ENCODE measurements around the gene TFEB. TPM values are rescaled to one million over a fixed set of nuclear protein-coding genes. Genes with fewer than 3 reads are reported as not detected.
A peak's percentile ranks its signal among the peaks of the same experiment; 100 is the strongest.

Gene TFEB
- total RNA-seq (2022) (4.4 and 6.6 TPM in 2 replicates), Bru-seq, nascent RNA (percentile 36 among the genes with signal in this experiment), BruChase-seq, experiment 1, labeled RNA remaining after a 6-hour chase (percentile 37 among the genes with signal in this experiment), BruChase-seq, experiment 2, labeled RNA remaining after a 2-hour chase (percentile 39 among the genes with signal in this experiment)
- long read RNA-seq, partial matches to known transcripts = 1 of 3 reads
- long read RNA-seq, other reads (novel, unspliced or antisense) = 0 of 3 reads

DNA sequence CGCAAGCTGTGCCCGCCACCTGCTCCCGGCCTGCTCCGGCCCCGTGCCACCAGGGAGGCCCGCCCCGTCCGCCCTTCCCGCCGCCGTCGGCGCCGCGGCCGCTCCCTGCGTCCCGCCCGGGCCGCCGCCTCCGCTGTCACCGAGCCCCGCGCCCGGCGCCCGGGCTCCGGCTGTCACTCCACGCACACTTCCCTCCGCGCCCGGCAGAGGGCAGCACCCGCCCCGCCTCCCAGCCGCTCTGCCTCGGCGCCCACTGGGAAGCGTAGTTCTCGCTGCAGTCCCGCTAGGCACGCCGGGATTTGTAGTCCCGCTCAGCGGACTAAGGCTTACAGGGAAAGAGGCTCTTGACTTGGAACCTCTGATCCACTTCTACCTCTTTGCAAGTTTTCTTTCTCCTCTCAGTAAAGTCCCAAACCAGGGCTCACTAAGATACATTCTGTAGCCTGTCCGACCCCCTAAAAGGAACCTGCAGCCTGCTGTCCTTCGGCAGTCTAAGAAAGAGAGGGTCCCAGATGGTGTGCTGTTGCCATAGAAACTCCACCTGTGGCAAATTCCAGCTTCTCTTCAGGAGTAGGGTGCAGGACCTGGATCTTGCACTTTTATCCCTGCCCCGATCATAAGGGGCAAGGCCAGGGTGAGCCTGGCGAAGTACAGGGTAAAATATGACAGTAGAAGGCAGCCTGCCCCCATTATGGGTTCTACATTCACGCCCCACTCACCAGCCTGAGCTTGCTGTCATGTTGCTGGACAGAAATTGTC, at the start of gene TFEB:
Gene TFEB, minus strand, starts transcription at position 182 of the 759 bp plus-strand sequence. CDS start 44,395 bp downstream, outside the sequence.
- peaks cover 24% of the 10 kb centered on the region for H3K36me3 Mint-ChIP-seq (ENCODE audit: insufficient read depth, unreplicated experiment)
- H3K4me1 Mint-ChIP-seq (ENCODE audit: low read depth, unreplicated experiment) = peaks cover 15% of the 10 kb centered on the region
- intact Hi-C loops (cut with micrococcal nuclease; ENCODE audit: unreplicated experiment) = loop anchor here (2.0 kb wide), 1 partner anchor 41 kb away; no protein-coding TSS in a partner anchor
- CTCF ChIA-PET = interaction anchor here (0.6 to 3.5 kb wide), 3 partner anchors 22 to 659 kb away, joined by 3 to 22 read pairs (median 8); no protein-coding TSS in a partner anchor
- peak within 1 kb of the TSS; percentile 76 for H3K4me3 Mint-ChIP-seq (ENCODE audit: low read depth, unreplicated experiment)
- no peak within 1 kb of the TSS for H3K27ac Mint-ChIP-seq (ENCODE audit: unreplicated experiment)
- peak; percentile 98 for DNase-seq
- H3K27me3 Mint-ChIP-seq (ENCODE audit: unreplicated experiment) = no peaks in the 10 kb centered on the region
- H3K9me3 Mint-ChIP-seq (ENCODE audit: low read depth, unreplicated experiment) = no peaks in the 10 kb centered on the region
- TF ChIP-seq, protein P1, sequence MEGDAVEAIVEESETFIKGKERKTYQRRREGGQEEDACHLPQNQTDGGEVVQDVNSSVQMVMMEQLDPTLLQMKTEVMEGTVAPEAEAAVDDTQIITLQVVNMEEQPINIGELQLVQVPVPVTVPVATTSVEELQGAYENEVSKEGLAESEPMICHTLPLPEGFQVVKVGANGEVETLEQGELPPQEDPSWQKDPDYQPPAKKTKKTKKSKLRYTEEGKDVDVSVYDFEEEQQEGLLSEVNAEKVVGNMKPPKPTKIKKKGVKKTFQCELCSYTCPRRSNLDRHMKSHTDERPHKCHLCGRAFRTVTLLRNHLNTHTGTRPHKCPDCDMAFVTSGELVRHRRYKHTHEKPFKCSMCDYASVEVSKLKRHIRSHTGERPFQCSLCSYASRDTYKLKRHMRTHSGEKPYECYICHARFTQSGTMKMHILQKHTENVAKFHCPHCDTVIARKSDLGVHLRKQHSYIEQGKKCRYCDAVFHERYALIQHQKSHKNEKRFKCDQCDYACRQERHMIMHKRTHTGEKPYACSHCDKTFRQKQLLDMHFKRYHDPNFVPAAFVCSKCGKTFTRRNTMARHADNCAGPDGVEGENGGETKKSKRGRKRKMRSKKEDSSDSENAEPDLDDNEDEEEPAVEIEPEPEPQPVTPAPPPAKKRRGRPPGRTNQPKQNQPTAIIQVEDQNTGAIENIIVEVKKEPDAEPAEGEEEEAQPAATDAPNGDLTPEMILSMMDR (IDR thresholded peaks at IDR 0.05; ENCODE audit: unreplicated experiment) = peak; percentile 95
- BruUV-seq (replicated peaks) = no TSS peak

DNA sequence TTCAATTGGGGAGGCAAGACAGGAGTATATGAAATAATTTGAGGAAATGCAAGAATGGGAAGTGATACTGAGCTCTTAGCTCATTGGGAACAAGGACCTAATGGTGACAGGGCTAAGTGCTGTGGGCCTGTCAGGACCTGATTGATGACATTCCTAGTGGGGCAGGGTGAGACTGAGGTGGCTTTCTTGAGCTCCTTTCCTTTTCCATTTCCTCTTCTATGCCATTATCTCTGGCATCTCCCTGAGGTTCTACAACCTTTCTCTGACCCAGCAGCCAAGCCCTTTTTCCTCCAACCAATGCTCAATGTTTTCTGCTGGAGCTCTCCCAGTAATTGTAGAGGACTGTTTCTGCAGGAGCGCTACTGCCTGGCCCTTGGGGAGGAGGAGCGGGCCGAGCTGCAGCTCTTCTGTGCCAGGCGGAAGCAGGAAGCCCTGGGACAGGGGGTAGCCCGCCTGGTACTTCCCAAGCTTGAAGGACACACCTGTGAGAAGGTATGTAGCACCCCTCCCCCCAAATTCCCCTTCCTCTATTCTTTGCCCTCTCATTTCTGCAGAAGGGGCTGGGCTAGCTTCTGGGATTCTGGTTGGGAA, 49.3 kb upstream of the TFEB start:
- intact Hi-C loops (cut with micrococcal nuclease; ENCODE audit: unreplicated experiment) = loop anchor here (10.0 kb wide), 1 partner anchor 430 kb away; the partner anchor contains the start of gene MRPS10
- peaks cover 60% of the 10 kb centered on the region for H3K36me3 Mint-ChIP-seq (ENCODE audit: insufficient read depth, unreplicated experiment)
- H3K9me3 Mint-ChIP-seq (ENCODE audit: low read depth, unreplicated experiment) = no peaks in the 10 kb centered on the region
- DNase-seq = peak; percentile 33
- H3K27me3 Mint-ChIP-seq (ENCODE audit: unreplicated experiment) = no peaks in the 10 kb centered on the region
- TF ChIP-seq, protein P1 (IDR thresholded peaks at IDR 0.05; ENCODE audit: unreplicated experiment) = no peak
- CTCF ChIA-PET = interaction anchor here (0.5 to 1.8 kb wide), 10 partner anchors 40 to 427 kb away, joined by 3 to 5 read pairs (median 4); partner anchors contain the start of genes BYSL and MED20
- no TSS peak for BruUV-seq (replicated peaks)
- H3K4me3 Mint-ChIP-seq (ENCODE audit: low read depth, unreplicated experiment) = peak overlapping the region; percentile 12
- no peak overlapping the region for H3K27ac Mint-ChIP-seq (ENCODE audit: unreplicated experiment)
- peaks cover 49% of the 10 kb centered on the region for H3K4me1 Mint-ChIP-seq (ENCODE audit: low read depth, unreplicated experiment)

DNA sequence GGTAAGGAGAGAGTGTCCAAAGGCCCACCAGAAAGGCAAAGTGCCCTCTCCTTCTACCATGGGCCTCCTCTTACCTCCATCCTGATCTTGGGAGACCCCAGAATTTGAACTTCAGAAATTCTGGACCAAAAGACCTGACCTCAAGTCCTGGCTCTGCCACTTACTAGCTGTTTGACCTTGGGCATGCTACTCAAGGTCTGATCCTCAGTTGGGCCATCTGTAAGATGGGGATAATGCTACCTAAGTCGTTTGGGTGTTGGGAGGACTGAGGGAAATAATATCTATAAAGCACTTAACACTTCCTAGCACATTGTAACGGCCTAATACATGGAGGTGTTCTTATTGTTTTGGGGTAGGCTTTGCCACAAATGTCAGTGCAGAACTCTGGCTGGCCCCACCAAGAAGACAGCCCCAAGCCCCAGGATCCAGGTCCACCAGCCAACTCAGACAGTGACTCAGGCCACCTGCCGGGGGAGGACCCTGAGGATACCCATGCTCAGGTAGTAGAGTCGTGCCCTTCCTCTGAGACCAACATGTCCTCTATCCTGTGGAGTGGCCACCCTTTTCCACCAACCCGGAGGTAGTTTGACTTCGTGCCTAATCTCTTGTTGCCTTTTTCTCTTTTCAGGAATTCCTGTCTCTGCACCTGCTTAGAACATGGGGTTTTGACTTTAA, 47.8 kb upstream of the TFEB start:
- H3K4me1 Mint-ChIP-seq (ENCODE audit: low read depth, unreplicated experiment) = peaks cover 41% of the 10 kb centered on the region
- TF ChIP-seq, protein P1 (IDR thresholded peaks at IDR 0.05; ENCODE audit: unreplicated experiment) = no peak
- DNase-seq = no peak
- no peaks in the 10 kb centered on the region for H3K9me3 Mint-ChIP-seq (ENCODE audit: low read depth, unreplicated experiment)
- intact Hi-C loops (cut with micrococcal nuclease; ENCODE audit: unreplicated experiment) = loop anchor here (10.0 kb wide), 1 partner anchor 432 kb away; the partner anchor contains the start of gene MRPS10
- no peak overlapping the region for H3K27ac Mint-ChIP-seq (ENCODE audit: unreplicated experiment)
- peaks cover 56% of the 10 kb centered on the region for H3K36me3 Mint-ChIP-seq (ENCODE audit: insufficient read depth, unreplicated experiment)
- CTCF ChIA-PET = interaction anchor here (1.8 kb wide), 1 partner anchor 49 kb away, joined by 5 read pairs; no protein-coding TSS in a partner anchor
- H3K4me3 Mint-ChIP-seq (ENCODE audit: low read depth, unreplicated experiment) = no peak overlapping the region
- no TSS peak for BruUV-seq (replicated peaks)
- H3K27me3 Mint-ChIP-seq (ENCODE audit: unreplicated experiment) = no peaks in the 10 kb centered on the region

DNA sequence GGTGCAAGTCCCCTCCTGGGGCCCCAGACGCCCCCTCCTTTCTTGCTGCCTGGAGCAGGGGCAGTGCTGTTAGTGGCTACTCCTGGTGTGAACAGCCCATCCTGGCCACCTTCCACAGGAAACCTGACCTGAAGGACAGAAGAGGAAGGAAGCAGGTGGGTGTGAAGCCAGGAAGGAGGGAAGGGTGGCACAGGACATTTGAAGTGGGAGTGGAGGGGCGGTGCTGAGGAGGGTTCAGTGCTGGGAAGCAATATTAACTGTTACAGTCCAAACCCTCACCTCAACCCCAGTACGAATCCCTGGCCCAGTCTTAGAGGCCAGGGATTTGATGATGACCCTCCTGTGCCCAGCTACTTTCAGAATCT, 45.9 kb upstream of the TFEB start:
- Mint-ChIP-seq H3K4me3 (ENCODE audit: low read depth, unreplicated experiment) (peak overlapping the region; percentile 77), H3K9me3 (ENCODE audit: low read depth, unreplicated experiment) (no peaks in the 10 kb centered on the region), H3K36me3 (ENCODE audit: insufficient read depth, unreplicated experiment) (peaks cover 46% of the 10 kb centered on the region), H3K27me3 (ENCODE audit: unreplicated experiment) (no peaks in the 10 kb centered on the region), H3K27ac (ENCODE audit: unreplicated experiment) (no peak overlapping the region), H3K4me1 (ENCODE audit: low read depth, unreplicated experiment) (peaks cover 41% of the 10 kb centered on the region)
- no peak for DNase-seq
- intact Hi-C loops (cut with micrococcal nuclease; ENCODE audit: unreplicated experiment) = loop anchor here (10.0 kb wide), 1 partner anchor 433 kb away; the partner anchor contains the start of gene MRPS10
- TSS peak; percentile 20 for BruUV-seq (replicated peaks)
- CTCF ChIA-PET = interaction anchor here (1.3 kb wide), 1 partner anchor 263 kb away, joined by 5 read pairs; no protein-coding TSS in a partner anchor
- TF ChIP-seq, protein P1 (IDR thresholded peaks at IDR 0.05; ENCODE audit: unreplicated experiment) = no peak
